Tibial artery (tissue), 4 donors: ENCODE data around the gene ZNF865.

Experiments used
- DNase-seq, 2 donors: peaks; one replicate each; pipeline ENCODE4 v3.0.0-alpha.2; 2019
- H3K27ac ChIP-seq, 2 donors: fragments of 200-600 bp; sonication (generic) in 1 of 2; 1 replicate in 1 of 2; 2 replicates in 1 of 2; pipeline ENCODE4 v1.5.1; 2018 to 2019; ENCODE audit warnings: mild to moderate bottlenecking in 1 of 2
- H3K27me3 ChIP-seq, 2 donors: fragments of 200-600 bp; sonication (generic) in 1 of 2; one replicate each; pipeline versions ENCODE4 v1.5.1 to v1.6.0; 2016 to 2019
- H3K36me3 ChIP-seq, 3 donors: fragments of 200-600 bp; sonication (generic) in 2 of 3; one replicate each; pipeline ENCODE4 v1.5.1; 2016 to 2019; ENCODE audit warnings: mild to moderate bottlenecking in 2 of 3
- H3K4me1 ChIP-seq, 4 donors: fragments of 200-600 bp; sonication (generic) in 2 of 4; 1 replicate in 3 of 4; 2 replicates in 1 of 4; pipeline ENCODE4 v1.5.1; 2016 to 2019
- H3K4me3 ChIP-seq, 2 donors: fragments of 200-600 bp; sonication (generic) in 1 of 2; 1 replicate in 1 of 2; 2 replicates in 1 of 2; pipeline ENCODE4 v1.5.1; 2018 to 2019; ENCODE audit warnings: mild to moderate bottlenecking in 2 of 2
- H3K9me3 ChIP-seq, 3 donors: fragments of 200-600 bp; sonication (generic) in 1 of 3; one replicate each; pipeline ENCODE4 v1.5.1; 2016 to 2019
- CTCF ChIP-seq, 2 experiments: fragments of 200-600 bp in 1 of 2; fragments of 450-650 bp in 1 of 2; IDR thresholded peaks; one replicate each; pipeline ENCODE4 v1.5.1; 2017 to 2019; ENCODE audit warnings: antibody characterized with exemption in 2 of 2, mild to moderate bottlenecking in 1 of 2, moderate library complexity in 1 of 2
- intact Hi-C: fragments of 100-400 bp; cut with DNase I; formaldehyde crosslinking; loops from one replicate; pipeline ENCODE4 v1.15.0; 2023; ENCODE audit warnings: low total_unique reads

Gene ZNF865

GRCh38 chr19:55576746-55577145 is 28.7 kb upstream of the ZNF865 start:
- no peak for TF ChIP-seq CTCF (IDR thresholded peaks at IDR 0.05)
- intact Hi-C loops: no loop called here
- peaks cover 8 to 30% (median 21%) of the 10 kb centered on the region in 3 donors for H3K36me3 ChIP-seq
- no peak overlapping the region for H3K27ac ChIP-seq
- no peak overlapping the region for H3K4me3 ChIP-seq
- H3K27me3 ChIP-seq: no peaks in the 10 kb centered on the region
- H3K9me3 ChIP-seq: peaks cover 0 to 12% (median 0%) of the 10 kb centered on the region in 3 donors
- H3K4me1 ChIP-seq: peaks cover 0 to 15% (median 12%) of the 10 kb centered on the region in 4 donors
- DNase-seq: no peak

GRCh38 chr19:55578031-55578760 is 27.3 kb upstream of the ZNF865 start:
- Histone ChIP-seq H3K27me3 (no peaks in the 10 kb centered on the region), H3K36me3 (peaks cover 8 to 30% (median 21%) of the 10 kb centered on the region in 3 donors), H3K9me3 (peaks cover 0 to 12% (median 0%) of the 10 kb centered on the region in 3 donors), H3K27ac (no peak overlapping the region), H3K4me1 (peaks cover 0 to 15% (median 12%) of the 10 kb centered on the region in 4 donors), H3K4me3 (no peak overlapping the region)
- intact Hi-C loops: no loop called here
- TF ChIP-seq CTCF (IDR thresholded peaks at IDR 0.05): no peak
- no peak for DNase-seq

GRCh38 chr19:55578761-55579747 is 26.4 kb upstream of the ZNF865 start:
- H3K4me3 ChIP-seq: peak overlapping the region in 1 of 2 donors; percentile 96
- peaks cover 0 to 15% (median 12%) of the 10 kb centered on the region in 4 donors for H3K4me1 ChIP-seq
- intact Hi-C loops: no loop called here
- no peak for DNase-seq
- peaks cover 8 to 30% (median 21%) of the 10 kb centered on the region in 3 donors for H3K36me3 ChIP-seq
- TF ChIP-seq CTCF (IDR thresholded peaks at IDR 0.05): no peak
- no peaks in the 10 kb centered on the region for H3K27me3 ChIP-seq
- H3K27ac ChIP-seq: no peak overlapping the region
- peaks cover 0 to 12% (median 0%) of the 10 kb centered on the region in 3 donors for H3K9me3 ChIP-seq

GRCh38 chr19:55579766-55580621 is 25.5 kb upstream of the ZNF865 start:
- no peak for DNase-seq
- Histone ChIP-seq H3K9me3 (peaks cover 0 to 12% (median 0%) of the 10 kb centered on the region in 3 donors), H3K4me1 (peaks cover 0 to 15% (median 12%) of the 10 kb centered on the region in 4 donors), H3K27ac (peak overlapping the region; percentile 91 to 95), H3K4me3 (peak overlapping the region; percentile 90 to 96), H3K36me3 (peaks cover 8 to 30% (median 21%) of the 10 kb centered on the region in 3 donors), H3K27me3 (no peaks in the 10 kb centered on the region)
- no peak for TF ChIP-seq CTCF (IDR thresholded peaks at IDR 0.05)
- intact Hi-C loops: no loop called here
